Brain pericyte (primary cell): ENCODE measurements around the gene DHX8.
"Not testable (repeated sequence)": the region's sequence is repeated elsewhere in the genome, so short reads cannot be mapped to it uniquely, and the experiment has no call there.

ENCODE experiments used
- DNase-seq: peaks from one replicate; pipeline ENCODE4 v3.0.0-alpha.2; 2012; ENCODE audit warnings: low read depth, low spot score

DHX8 gene

GRCh38 chr17:43483674-43484551 is at the start of gene DHX8:
TSS of gene DHX8 (plus strand) at chr17:43483975. CDS start at chr17:43484038, 63 bp downstream.
- DNase-seq, result peak; percentile 99

GRCh38 chr17:43434902-43435319 is 48.9 kb upstream of the DHX8 start:
- no peak for DNase-seq

GRCh38 chr17:43437756-43438155 is 46.0 kb upstream of the DHX8 start:
- no peak for DNase-seq

- DNase-seq, result no peak
Measured at GRCh38 chr17:43438626-43439025, 45.1 kb upstream of the DHX8 start.

GRCh38 chr17:43439041-43439440 is 44.7 kb upstream of the DHX8 start:
- DNase-seq, result no peak

GRCh38 chr17:43442711-43443110 is 41.1 kb upstream of the DHX8 start:
- no peak for DNase-seq

GRCh38 chr17:43443381-43443780 is 40.4 kb upstream of the DHX8 start:
- DNase-seq, result no peak

- no peak for DNase-seq
Measured at GRCh38 chr17:43444223-43445008, 39.4 kb upstream of the DHX8 start.

GRCh38 chr17:43445009-43445589 is 38.7 kb upstream of the DHX8 start:
- DNase-seq, result no peak

- DNase-seq, result no peak
Measured at GRCh38 chr17:43446773-43447172, 37.0 kb upstream of the DHX8 start.

- no peak for DNase-seq
Measured at GRCh38 chr17:43448720-43449469, 34.9 kb upstream of the DHX8 start.

- no peak for DNase-seq
Measured at GRCh38 chr17:43449470-43450248, 34.1 kb upstream of the DHX8 start.

- DNase-seq, result not testable (repeated sequence)
Measured at GRCh38 chr17:43450791-43451190, 33.0 kb upstream of the DHX8 start.

- DNase-seq, result not testable (repeated sequence)
Measured at GRCh38 chr17:43451741-43452140, 32.0 kb upstream of the DHX8 start.

GRCh38 chr17:43453331-43453812 is 30.4 kb upstream of the DHX8 start:
- DNase-seq, result no peak

- no peak for DNase-seq
Measured at GRCh38 chr17:43454868-43455267, 28.9 kb upstream of the DHX8 start.

- DNase-seq, result no peak
Measured at GRCh38 chr17:43456029-43456428, 27.7 kb upstream of the DHX8 start.

- DNase-seq, result no peak
Measured at GRCh38 chr17:43456661-43457361, 27.0 kb upstream of the DHX8 start.

GRCh38 chr17:43457362-43457692 is 26.4 kb upstream of the DHX8 start:
- DNase-seq, result no peak

- not testable (repeated sequence) for DNase-seq
Measured at GRCh38 chr17:43459878-43460277, 23.9 kb upstream of the DHX8 start.
